GM21447 (cell line): ENCODE data around the gene SNRPB.

ENCODE experiments used
- ATAC-seq: cut with Tn5 transposase; IDR thresholded peaks from one replicate; pipeline ENCODE4 v1.9.1; 2021; ENCODE audit not compliant: unreplicated experiment

The SNRPB gene

DNA sequence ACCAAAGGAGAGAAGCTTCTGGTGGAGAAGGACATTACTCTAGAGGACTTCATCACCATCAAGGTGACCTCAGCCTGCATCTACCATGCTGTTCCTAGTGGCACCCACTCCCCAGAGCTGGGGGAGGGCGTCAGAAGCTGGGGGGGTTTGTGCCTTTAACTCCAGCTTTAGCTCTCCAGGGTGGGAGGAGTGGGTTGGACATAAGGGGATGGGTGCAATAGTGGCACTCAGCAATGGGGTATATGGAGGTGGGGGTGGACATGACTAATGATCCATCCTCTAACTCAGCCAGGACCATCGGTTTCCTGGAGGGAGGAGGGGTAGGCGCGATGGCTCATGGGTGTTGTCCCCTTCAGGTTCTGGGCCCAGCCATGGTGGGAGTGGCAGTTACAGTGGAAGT lies 40.1 kb downstream of the SNRPB start:
- no peak for ATAC-seq

GRCh38 chr20:2429051-2429450 lies 41.5 kb downstream of the SNRPB start:
- no peak for ATAC-seq

DNA sequence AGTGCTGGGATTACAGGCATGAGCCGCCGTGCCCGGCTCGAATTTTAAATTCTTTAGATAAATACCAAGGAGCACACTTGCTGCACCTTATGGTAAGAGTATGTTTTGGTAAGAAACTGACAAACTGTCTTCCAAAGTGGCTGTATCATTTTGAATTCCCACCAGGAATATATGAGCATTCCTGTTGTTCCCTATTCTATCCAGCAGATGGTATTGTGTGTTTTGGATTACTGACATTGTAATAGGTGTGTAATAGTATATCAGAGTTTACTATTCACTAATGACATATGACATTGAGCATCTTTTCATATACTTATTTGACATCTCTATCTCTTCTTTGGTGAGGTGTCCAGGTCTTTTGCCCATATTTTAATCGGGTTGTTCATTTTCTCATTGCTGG lies 49.3 kb downstream of the SNRPB start:
- ATAC-seq, result no peak

DNA sequence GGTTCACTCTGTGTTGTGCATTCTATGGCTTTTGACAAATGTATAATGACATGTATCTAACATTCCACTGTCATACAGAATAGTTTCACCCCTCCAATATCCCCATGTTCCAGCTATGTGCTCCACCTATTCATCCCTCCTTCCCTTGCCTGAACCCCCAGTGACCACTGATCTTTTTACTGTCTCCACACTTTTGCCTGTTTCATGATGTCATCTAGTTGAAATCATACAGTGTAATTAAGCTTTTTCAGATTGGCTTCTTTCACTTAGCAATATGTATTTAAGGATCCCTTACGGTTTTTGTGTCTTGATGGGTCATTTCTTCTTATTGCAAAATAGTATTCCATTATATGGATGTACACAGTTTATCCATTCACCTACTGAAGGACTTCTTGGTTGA lies 50.1 kb downstream of the SNRPB start:
- no peak for ATAC-seq

GRCh38 chr20:2418388-2418787 lies 52.2 kb downstream of the SNRPB start:
- ATAC-seq, result no peak

- ATAC-seq, result no peak
These were observed 53.4 kb downstream of the SNRPB start for GRCh38 chr20:2417213-2417541.

DNA sequence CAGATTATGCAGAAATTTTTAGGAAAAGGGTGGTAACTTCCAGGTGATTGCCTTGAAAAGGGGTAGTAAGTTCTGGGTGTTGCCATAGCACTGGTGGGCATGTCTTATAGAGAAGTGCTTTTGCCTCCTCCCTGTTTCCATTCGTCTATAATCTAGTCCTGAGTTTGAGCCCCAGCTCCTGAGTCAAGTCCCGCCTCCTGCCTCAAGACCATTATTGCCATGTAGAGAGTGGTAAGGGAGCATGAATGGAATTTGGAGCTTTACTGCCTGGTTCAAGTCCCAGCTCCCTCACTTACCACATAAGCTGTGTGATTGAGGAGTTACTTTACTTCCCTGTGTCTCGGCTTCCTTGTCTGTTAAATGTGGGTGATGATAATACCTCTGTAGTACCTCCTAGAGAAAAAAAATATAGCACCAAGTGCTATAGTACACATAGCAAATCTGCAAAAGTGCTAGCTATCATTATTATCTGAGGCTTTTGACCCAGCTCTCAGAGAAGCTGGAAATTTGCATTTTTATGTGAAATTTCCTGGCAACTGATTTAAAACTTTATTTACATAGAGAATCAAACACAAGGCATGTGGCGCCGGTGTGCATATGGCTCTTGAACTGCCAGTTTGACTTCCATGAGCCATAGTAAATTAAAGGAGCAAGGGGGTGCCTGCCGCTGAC lies 53.9 kb downstream of the SNRPB start:
- no peak for ATAC-seq
